Stomach smooth muscle (tissue), 2 donors: Measurements from ENCODE around the gene DNAJC5.
"Not testable (repeated sequence)": the region's sequence is repeated elsewhere in the genome, so short reads cannot be mapped to it uniquely, and the experiment has no call there.

ENCODE experiments used
- H3K27ac ChIP-seq: one replicate; pipeline ENCODE4 v1.7.0; 2013; ENCODE audit warnings: mild to moderate bottlenecking, low read length, inconsistent platforms
- H3K27me3 ChIP-seq, 2 donors: one replicate each; pipeline ENCODE4 v1.7.0; 2013; ENCODE audit warnings: low read length in 2 of 2; ENCODE audit not compliant: insufficient read depth in 2 of 2, control insufficient read depth in 1 of 2
- H3K36me3 ChIP-seq, 2 donors: one replicate each; pipeline ENCODE4 v1.7.0; 2013; ENCODE audit warnings: low read length in 2 of 2; ENCODE audit not compliant: control insufficient read depth in 2 of 2, insufficient read depth in 2 of 2
- H3K4me1 ChIP-seq: one replicate; pipeline ENCODE4 v1.7.0; 2013; ENCODE audit warnings: low read length; ENCODE audit not compliant: control insufficient read depth, insufficient read depth
- H3K4me3 ChIP-seq, 2 donors: one replicate each; pipeline ENCODE4 v1.7.0; 2013; ENCODE audit warnings: low read length in 2 of 2
- H3K9ac ChIP-seq, 2 donors: one replicate each; pipeline ENCODE4 v1.7.0; 2013; ENCODE audit warnings: low read length in 2 of 2, mild to moderate bottlenecking in 1 of 2
- H3K9me3 ChIP-seq, 2 donors: one replicate each; pipeline ENCODE4 v1.7.0; 2013; ENCODE audit warnings: low read length in 2 of 2; ENCODE audit not compliant: control insufficient read depth in 2 of 2
- donor health status: healthy.
- donor health status: Pancreatic carcinoma.

DNAJC5 gene

DNA sequence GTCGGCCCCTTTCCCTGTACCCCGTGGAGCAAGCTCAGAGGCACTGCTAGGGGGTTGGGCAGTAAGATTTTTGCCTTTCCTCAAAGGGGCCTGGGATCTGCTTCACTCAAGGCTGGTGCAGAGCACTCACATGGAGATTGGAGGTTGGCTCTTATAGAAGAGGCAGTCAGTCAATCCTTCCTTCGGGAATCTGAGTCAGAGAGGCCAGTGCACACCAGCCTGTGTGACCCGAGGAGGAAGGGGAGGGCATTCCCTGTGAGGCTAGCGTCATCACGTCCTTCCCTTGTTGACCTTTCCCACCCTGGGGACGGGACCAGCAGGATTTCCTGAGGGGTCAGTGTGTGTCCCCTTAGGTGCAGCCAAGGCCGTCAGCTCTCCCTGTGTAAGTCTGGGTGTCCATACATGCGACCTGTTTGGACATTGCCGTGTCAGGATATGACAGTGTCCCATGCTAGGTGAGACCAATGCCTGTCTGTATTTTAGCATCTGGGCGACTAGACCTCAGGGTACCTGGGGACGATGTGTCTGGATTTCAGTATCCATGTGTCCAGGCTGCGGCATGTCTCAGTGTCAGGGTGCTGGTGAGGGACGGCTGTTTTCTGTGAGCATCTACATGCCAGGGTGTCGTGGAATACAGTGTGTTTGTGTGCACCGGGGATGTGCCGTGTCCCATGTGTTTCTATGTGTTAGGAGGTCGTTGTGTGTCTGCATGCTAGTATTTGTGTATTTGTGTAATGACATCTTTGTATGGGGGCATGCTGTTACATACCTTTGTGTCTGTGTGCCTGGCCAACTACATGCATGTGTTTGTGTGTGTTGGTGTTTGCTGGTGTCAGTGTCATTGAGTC, 77.6 kb downstream of the DNAJC5 start:
- H3K4me3 ChIP-seq = no peak overlapping the region
- H3K9ac ChIP-seq = no peak overlapping the region
- H3K9me3 ChIP-seq = no peaks in the 10 kb centered on the region
- no peaks in the 10 kb centered on the region for H3K36me3 ChIP-seq
- no peaks in the 10 kb centered on the region for H3K27me3 ChIP-seq
- H3K27ac ChIP-seq = no peak overlapping the region
- H3K4me1 ChIP-seq = peaks cover 18% of the 10 kb centered on the region

DNA sequence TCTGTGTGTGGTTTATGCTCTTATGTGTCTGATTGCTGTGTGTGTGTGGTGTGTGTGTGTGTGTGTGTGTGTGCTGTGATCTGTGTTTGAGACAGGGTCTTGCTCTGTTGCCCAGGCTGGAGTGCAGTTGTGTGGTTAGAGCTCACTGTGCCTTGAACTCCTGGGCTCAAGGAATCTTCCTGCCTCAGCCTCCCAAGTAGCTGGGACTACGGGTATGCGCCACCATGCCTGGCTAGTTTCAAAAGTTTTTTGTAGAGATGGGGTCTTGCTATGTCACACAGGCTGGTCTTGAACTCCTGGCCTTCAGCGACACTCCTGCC, 78.2 kb downstream of the DNAJC5 start:
- H3K4me3 ChIP-seq = no peak overlapping the region
- H3K9ac ChIP-seq = no peak overlapping the region
- H3K27ac ChIP-seq = no peak overlapping the region
- no peaks in the 10 kb centered on the region for H3K36me3 ChIP-seq
- no peaks in the 10 kb centered on the region for H3K9me3 ChIP-seq
- H3K4me1 ChIP-seq = peaks cover 18% of the 10 kb centered on the region
- H3K27me3 ChIP-seq = no peaks in the 10 kb centered on the region

DNA sequence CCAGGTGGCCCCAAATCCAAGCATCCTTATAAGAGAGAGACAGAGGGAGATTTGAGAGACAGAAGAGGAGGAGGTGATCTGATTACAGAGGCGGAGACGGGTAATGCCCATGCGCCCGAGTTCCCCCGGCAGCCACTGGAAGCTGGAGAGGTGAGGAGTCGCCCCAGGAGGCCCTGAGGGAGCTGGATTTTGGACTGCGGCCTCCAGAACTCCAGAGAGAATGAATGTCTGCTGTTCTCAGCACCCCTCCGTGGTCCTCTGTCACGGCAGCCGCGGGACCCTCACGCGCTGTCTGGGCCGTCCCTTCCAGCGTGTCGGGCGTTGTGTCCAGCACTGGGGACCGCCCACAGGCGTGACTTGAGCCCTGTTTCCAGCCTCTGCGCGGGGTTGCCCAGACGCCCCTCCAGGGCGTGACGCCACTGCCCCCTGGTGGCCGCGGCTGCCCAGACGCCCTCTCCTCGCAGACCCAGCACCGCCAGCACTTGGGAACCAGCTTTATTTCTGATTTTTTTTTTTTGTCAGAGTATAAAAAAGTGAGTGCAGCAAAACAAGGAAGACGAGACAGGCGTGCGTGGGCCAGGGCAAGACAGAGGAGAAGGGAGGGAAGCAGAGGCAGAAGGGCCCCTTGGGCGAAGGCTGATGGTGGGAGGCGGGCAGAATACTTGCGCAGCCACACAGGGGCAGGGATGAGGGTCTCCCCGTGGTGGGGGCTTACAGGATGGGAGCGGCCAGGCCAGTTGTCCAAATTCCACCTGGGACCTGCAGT, 78.9 kb downstream of the DNAJC5 start:
- Histone ChIP-seq H3K36me3 (no peaks in the 10 kb centered on the region), H3K4me1 (peaks cover 18% of the 10 kb centered on the region), H3K4me3 (peak overlapping the region; percentile 67), H3K27ac (no peak overlapping the region), H3K9me3 (no peaks in the 10 kb centered on the region), H3K9ac (peak overlapping the region; percentile 42 to 45), H3K27me3 (no peaks in the 10 kb centered on the region)

DNA sequence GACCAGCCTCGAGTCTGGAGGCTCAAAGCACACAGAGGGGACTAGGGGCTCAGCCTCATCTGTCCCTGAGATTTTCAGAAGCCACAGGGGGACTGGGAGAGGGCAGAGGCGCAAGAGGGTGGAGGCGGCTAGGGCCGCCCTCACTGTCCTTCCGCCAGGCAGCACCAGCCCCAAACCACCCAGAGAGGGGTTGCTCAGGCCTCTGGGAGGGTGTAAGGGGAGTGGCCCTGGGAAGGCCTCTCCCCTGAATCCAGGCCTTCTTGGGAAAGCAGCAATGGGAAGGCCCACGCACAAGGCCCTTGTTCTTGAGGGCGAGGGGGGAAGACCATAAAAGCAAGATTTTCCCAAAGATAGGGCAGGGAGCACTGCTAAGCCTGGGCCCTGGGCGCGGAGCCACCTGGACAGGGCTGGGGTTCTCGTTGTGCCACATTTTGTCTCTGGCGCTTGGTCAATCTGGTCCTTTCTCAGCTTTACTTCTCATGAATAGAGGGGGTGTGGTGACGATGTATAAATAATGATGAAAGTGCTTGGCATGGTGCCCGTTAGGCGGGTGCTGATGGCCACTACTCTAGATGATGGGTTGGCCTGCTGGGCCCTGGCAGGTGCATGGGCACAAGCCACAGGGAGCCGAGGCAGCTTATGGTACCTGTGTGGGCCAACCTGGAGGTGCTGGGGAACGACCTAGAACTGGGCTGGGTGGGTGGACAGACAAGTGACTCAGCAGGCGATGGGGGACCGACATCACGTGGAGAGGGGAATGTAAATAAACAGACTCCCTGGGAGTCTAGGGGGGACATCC, 79.7 kb downstream of the DNAJC5 start:
- Histone ChIP-seq H3K9me3 (no peaks in the 10 kb centered on the region), H3K36me3 (no peaks in the 10 kb centered on the region), H3K9ac (no peak overlapping the region), H3K27me3 (no peaks in the 10 kb centered on the region), H3K4me3 (no peak overlapping the region), H3K27ac (no peak overlapping the region), H3K4me1 (peaks cover 16% of the 10 kb centered on the region)

DNA sequence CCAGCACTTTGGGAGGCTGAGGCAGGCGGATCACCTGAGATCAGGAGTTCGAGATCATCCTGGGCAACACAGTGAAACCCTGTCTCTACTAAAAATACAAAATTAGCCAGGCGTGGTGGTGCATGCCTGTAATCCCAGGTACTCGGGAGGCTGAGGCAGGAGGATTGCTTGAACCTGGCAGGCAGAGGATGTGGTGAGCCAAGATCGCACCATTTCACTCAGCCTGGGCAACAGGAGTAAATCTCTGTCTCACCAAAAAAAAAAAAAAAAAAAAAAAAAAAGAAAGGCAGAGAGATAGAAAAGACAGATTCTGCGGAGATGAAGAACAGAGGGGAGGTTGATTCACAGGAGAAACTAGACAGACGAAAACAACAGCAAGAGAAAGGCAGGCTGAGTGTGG, 81.6 kb downstream of the DNAJC5 start:
- not testable (repeated sequence) for H3K27ac ChIP-seq, H3K27me3 ChIP-seq, H3K9me3 ChIP-seq, H3K4me3 ChIP-seq, H3K36me3 ChIP-seq, H3K9ac ChIP-seq
- H3K4me1 ChIP-seq = peaks cover 22% of the 10 kb centered on the region

DNA sequence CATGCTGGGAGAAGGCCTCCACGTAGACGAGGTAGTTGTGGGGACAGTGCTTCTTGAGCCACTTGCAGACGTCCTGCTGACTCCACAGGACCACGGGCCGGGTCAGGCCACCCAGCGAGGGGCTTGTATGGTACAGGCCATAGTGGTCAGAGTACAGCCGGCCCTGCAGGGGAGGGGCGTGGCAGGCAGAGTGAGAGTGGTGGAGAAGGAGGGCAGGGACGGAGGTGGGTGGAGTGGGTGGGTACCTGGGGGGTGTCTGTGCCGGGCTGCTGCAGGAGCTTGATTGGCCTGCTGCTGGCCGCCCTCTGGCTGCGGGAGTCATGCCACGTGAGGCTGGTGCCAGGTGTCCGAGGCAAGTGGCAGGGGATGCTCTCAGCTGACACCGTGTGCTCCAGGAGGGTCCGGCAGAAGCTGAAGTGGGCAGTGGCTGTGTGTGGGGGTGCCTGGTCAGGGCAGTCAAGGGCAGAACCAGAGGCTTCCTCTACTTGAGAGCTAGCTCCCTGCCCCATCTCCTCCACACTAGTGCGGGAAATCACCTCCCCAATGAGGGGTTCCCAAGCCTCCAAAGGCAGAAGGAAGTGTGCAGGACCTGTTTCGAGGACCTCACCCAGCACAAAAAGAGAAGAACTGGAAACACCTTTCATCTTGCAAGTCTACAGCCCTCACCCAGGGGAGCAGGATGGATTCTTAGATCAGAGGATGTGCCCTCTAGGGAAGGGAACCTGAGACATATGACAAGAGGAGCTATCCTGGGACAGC, 82.2 kb downstream of the DNAJC5 start:
- Histone ChIP-seq H3K9me3 (no peaks in the 10 kb centered on the region), H3K27ac (no peak overlapping the region), H3K4me1 (peaks cover 28% of the 10 kb centered on the region), H3K27me3 (no peaks in the 10 kb centered on the region), H3K36me3 (no peaks in the 10 kb centered on the region), H3K9ac (no peak overlapping the region), H3K4me3 (no peak overlapping the region)

DNA sequence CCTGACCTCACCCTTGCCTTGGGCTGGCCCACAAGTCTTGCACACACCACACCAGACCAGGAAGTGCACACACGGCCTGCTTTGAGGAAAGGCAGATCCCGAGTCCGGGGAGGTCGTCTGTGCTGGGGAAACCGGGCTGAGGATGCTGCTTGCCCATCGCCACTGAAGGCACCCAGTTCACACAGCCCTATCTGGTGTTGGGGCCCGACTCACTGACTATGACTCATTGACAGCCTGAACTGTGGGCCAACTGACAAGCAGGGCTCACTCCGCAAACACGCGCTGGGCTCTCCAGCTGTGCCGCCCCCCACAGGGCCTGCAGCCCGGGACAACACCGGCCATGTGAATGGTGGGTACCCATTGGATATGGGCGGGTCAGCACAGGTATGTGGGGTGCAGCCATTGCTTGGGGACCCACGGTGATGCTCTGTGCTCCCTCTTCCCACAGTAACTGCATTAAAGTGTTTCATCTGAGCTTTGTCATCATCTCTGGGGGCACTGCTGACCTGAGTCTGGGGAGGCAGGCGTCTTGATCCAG, 82.9 kb downstream of the DNAJC5 start:
- no peak overlapping the region for H3K4me3 ChIP-seq
- no peak overlapping the region for H3K27ac ChIP-seq
- H3K27me3 ChIP-seq = no peaks in the 10 kb centered on the region
- H3K9me3 ChIP-seq = no peaks in the 10 kb centered on the region
- H3K4me1 ChIP-seq = peaks cover 34% of the 10 kb centered on the region
- H3K36me3 ChIP-seq = no peaks in the 10 kb centered on the region
- no peak overlapping the region for H3K9ac ChIP-seq

DNA sequence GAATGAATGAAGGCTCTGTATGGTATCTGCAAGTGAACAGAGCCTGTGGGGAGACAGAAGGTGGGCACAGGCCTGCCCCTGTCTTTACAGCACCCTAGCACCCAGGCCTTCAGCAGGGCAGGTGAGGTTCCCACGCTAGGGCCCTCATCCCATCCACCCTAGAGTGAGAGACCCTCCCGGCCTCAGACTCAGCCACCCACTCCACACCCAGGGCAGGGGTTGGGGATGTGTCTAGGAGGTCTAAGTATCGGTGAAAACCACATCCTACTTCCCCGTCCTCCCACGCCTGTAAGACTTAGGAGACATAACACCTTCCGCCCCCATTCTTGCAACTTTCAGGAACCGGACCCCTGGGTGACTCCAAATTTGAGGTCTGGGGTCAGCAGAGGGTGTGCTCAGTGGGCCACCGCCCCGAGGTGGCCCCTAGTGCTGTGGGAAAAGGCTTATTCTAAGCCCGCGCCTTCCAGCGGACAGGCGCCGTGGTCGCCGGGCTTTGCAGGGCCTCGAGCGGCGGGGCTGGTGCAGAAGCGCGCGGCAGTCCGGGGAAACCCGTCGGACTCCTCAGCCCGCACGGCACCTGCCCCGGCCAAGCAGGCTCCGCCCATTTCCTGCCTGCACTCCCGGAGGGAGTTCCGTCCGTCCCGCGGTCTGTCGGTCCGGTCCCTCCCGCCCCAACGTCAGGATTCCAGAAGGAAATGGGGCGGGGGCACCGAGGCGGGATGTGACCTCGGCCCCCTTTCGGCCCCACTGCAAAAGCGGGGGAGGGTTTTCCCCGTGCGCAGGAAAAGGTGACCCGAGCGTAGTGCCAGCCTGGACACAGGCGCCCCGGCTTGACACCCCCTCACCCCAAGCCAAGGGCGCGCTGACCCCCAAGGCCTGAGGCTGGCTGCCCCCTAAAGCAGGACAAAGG, 83.6 kb downstream of the DNAJC5 start:
- H3K9ac ChIP-seq = peak overlapping the region; percentile 21 to 53
- H3K36me3 ChIP-seq = peaks cover 4% of the 10 kb centered on the region in 2 donors
- H3K27ac ChIP-seq = no peak overlapping the region
- H3K9me3 ChIP-seq = no peaks in the 10 kb centered on the region
- no peaks in the 10 kb centered on the region for H3K27me3 ChIP-seq
- peak overlapping the region; percentile 69 to 98 for H3K4me3 ChIP-seq
- peaks cover 39% of the 10 kb centered on the region for H3K4me1 ChIP-seq

DNA sequence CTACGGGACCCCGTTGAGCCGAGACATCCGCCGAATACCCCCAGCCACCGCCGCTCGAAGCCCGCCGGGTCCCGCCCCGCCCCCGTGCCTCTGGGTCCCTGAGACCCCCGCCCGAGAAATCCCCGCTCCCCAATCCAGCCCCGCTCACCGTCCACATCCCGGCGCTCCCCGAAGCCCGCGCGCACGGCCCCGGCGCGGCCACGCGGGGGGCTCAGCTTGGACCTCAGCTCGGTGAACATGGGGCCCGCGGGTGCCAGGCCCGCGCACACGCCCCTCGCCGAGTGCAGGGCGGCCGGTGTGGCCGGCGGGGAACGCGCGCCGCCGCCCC, 84.3 kb downstream of the DNAJC5 start:
- H3K9ac ChIP-seq = peak overlapping the region in 1 of 2 donors; percentile 53
- peaks cover 39% of the 10 kb centered on the region for H3K4me1 ChIP-seq
- H3K27ac ChIP-seq = no peak overlapping the region

More for the DNA sequence above, 84.3 kb downstream of the DNAJC5 start:
- Histone ChIP-seq H3K4me3 (peak overlapping the region; percentile 69 to 98), H3K9me3 (no peaks in the 10 kb centered on the region), H3K27me3 (no peaks in the 10 kb centered on the region), H3K36me3 (peaks cover 4% of the 10 kb centered on the region in 2 donors)
